Testis (tissue), 3 donors: ENCODE results near the gene MSMP. TPM values are rescaled to one million over a fixed set of nuclear protein-coding genes. Genes with fewer than 3 reads are reported as not detected.

ENCODE experiments used
- DNase-seq: peaks from one replicate; pipeline ENCODE4 v3.0.0-alpha.2; 2019
- H3K27ac ChIP-seq, 2 donors: fragments of 200-600 bp; sonication (generic); one replicate each; pipeline ENCODE4 v1.5.1; 2019
- H3K27me3 ChIP-seq: fragments of 200-600 bp; sonication (generic); one replicate; pipeline ENCODE4 v1.5.1; 2019
- H3K36me3 ChIP-seq: fragments of 200-600 bp; sonication (generic); one replicate; pipeline ENCODE4 v1.5.1; 2017; ENCODE audit warnings: low read depth; ENCODE audit errors: missing control alignments
- H3K4me1 ChIP-seq: fragments of 200-600 bp; sonication (generic); one replicate; pipeline ENCODE4 v1.5.1; 2019
- H3K4me3 ChIP-seq, 2 donors: fragments of 200-600 bp; sonication (generic); one replicate each; pipeline ENCODE4 v1.5.1; 2017 to 2019
- H3K9me3 ChIP-seq: fragments of 200-600 bp; sonication (generic); one replicate; pipeline ENCODE4 v1.5.1; 2017
- POLR2A ChIP-seq: fragments of 450-650 bp; IDR thresholded peaks from one replicate; pipeline ENCODE4 v1.6.1; 2017; ENCODE audit warnings: antibody characterized with exemption, mild to moderate bottlenecking, moderate library complexity
- whole genome bisulfite sequencing, 2 donors: methylation state at CpG; one replicate each; pipeline ENCODE4 v1.1.5; 2018; 5-methylcytosine and 5-hydroxymethylcytosine counted together
- intact Hi-C: fragments of 100-400 bp; cut with DNase I; formaldehyde crosslinking; loops from one replicate; pipeline ENCODE4 v1.15.1; 2023; ENCODE audit warnings: low total_unique reads
- polyA plus RNA-seq: library from polyadenylated mRNA; stranded (reverse); fragments of 350-450 nt; fragmentation: Illumina TruSeq; extraction: RNeasy Lipid Tissue Mini Kit (QIAGEN cat#74804); gene quantifications from one replicate; pipeline ENCODE4 v1.2.3, GENCODE V29; 2014; ENCODE audit warnings: low read depth, low replicate concordance; ENCODE audit not compliant: insufficient read depth
- total RNA-seq, 2 donors: library from RNA; depleted of rRNA; stranded (reverse); fragments of >200 nt; gene quantifications; one replicate each; pipeline ENCODE4 v1.2.3, GENCODE V29; 2016
- TF ChIP-seq, protein P1 (sequence below), 3 experiments: fragments of 450-650 bp in 2 of 3; fragments of 200-600 bp in 1 of 3; sonication (generic) in 1 of 3; IDR thresholded peaks; one replicate each; pipeline ENCODE4 v1.5.1; 2016 to 2019; ENCODE audit warnings: antibody characterized with exemption in 3 of 3, mild to moderate bottlenecking in 2 of 3, moderate library complexity in 1 of 3

MSMP gene
- total and polyA plus RNA-seq, 3 donors from 2014 or later: 1.7 to 1.9 TPM; not detected in 1

GRCh38 chr9:35792024-35792813 lies 38.1 kb upstream of the MSMP start:
- H3K4me3 ChIP-seq: peak overlapping the region; percentile 55 to 63
- peaks cover 26% of the 10 kb centered on the region for H3K4me1 ChIP-seq
- WGBS, 2 donors: 47 to 56% methylated on average over 20 to 29 of the region's 34 CpGs
- no peak for DNase-seq
- H3K9me3 ChIP-seq: no peaks in the 10 kb centered on the region
- peak overlapping the region in 1 of 2 donors; percentile 80 for H3K27ac ChIP-seq
- TF ChIP-seq, protein P1, sequence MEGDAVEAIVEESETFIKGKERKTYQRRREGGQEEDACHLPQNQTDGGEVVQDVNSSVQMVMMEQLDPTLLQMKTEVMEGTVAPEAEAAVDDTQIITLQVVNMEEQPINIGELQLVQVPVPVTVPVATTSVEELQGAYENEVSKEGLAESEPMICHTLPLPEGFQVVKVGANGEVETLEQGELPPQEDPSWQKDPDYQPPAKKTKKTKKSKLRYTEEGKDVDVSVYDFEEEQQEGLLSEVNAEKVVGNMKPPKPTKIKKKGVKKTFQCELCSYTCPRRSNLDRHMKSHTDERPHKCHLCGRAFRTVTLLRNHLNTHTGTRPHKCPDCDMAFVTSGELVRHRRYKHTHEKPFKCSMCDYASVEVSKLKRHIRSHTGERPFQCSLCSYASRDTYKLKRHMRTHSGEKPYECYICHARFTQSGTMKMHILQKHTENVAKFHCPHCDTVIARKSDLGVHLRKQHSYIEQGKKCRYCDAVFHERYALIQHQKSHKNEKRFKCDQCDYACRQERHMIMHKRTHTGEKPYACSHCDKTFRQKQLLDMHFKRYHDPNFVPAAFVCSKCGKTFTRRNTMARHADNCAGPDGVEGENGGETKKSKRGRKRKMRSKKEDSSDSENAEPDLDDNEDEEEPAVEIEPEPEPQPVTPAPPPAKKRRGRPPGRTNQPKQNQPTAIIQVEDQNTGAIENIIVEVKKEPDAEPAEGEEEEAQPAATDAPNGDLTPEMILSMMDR (IDR thresholded peaks at IDR 0.05): no peak
- no peak for TF ChIP-seq POLR2A
- intact Hi-C loops: no loop called here
- H3K36me3 ChIP-seq: no peaks in the 10 kb centered on the region
- H3K27me3 ChIP-seq: no peaks in the 10 kb centered on the region

GRCh38 chr9:35791297-35791921 lies 37.3 kb upstream of the MSMP start, which contains the start of gene NPR2:
TSS of gene NPR2 (plus strand) at chr9:35791591. CDS start at chr9:35792409, 818 bp downstream.
- H3K4me1 ChIP-seq: peaks cover 26% of the 10 kb centered on the region
- peak; percentile 38 for DNase-seq
- H3K27me3 ChIP-seq: no peaks in the 10 kb centered on the region
- TF ChIP-seq, protein P1 (IDR thresholded peaks at IDR 0.05): no peak
- no peak for TF ChIP-seq POLR2A
- H3K9me3 ChIP-seq: no peaks in the 10 kb centered on the region
- peak within 1 kb of the TSS; percentile 55 to 63 for H3K4me3 ChIP-seq
- peak within 1 kb of the TSS; percentile 59 to 80 for H3K27ac ChIP-seq
- WGBS, 2 donors: 3 to 5% methylated on average over 7 to 59 of the region's 64 CpGs
- intact Hi-C loops: no loop called here
- no peaks in the 10 kb centered on the region for H3K36me3 ChIP-seq

DNA sequence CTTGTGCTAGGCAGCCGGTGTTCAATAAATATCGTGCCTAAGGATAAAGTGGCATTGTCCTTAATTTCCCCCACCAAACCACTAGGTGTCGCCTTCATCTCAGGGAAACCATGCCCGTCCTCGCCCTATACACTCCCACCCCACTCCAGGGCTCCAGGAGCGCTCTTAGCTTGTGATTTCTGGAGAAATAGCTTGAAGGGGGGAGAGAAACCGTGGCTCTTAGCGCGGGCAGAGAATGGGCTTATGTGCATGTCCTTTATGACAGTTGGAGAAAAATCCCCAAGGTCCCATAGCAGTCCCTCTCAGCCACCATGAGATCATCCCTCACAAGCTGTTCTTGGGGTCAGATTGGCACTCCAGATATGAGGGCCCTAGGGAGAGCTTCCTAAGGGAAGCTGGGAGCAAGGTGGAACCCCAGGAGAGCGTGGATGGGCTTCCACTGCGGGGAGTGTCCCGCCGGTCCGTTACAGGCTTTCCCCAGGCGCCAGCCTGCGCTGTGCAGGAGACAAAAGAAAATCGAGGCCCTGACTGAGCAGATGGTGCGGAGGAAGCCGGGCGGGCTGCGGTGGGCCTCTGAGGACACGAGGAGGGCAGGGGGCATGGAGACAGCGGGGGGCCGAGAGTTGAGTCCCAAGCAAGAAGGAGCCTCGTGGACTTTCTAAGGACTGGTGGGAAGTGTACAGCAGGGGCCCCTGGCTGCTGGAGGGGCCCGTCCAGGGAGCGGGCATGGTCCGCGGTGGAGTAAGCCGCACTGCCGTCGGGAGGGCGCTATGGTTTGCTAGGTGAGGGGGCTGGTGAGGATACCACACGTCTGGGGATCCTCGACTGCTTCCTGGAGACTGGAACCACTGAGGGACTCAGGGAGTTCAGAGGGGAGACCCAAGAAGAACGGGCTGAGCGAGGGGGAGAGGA lies 36.6 kb upstream of the MSMP start:
- H3K27me3 ChIP-seq: no peaks in the 10 kb centered on the region
- intact Hi-C loops: no loop called here
- peak overlapping the region; percentile 59 to 80 for H3K27ac ChIP-seq
- TF ChIP-seq, protein P1 (IDR thresholded peaks at IDR 0.05): peak; percentile 75 to 91 (median 83)
- TF ChIP-seq POLR2A: no peak
- no peaks in the 10 kb centered on the region for H3K9me3 ChIP-seq
- H3K36me3 ChIP-seq: no peaks in the 10 kb centered on the region
- peaks cover 26% of the 10 kb centered on the region for H3K4me1 ChIP-seq
- peak overlapping the region; percentile 55 to 63 for H3K4me3 ChIP-seq
- WGBS, 2 donors: 17 to 24% methylated on average over 24 to 37 of the region's 37 CpGs
- DNase-seq: peak; percentile 85

DNA sequence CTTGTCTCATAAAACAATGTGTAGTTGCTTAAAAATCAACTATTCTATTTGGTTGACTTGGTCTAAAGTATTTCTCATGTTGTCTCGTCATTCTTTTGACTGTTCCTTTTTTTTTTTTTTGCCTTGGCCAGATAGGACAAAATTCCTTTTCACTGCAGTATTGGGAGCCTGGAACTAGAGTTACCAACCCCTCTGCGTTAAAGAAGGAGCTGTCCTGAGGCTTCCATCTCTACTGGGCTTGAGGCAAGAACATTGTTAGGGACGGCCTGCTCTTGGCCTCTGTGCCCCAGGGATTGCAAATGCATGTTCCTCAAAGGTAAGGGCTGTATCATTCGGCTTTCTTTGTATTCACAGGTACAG lies 35.9 kb upstream of the MSMP start:
- Histone ChIP-seq H3K27me3 (no peaks in the 10 kb centered on the region), H3K27ac (no peak overlapping the region), H3K9me3 (no peaks in the 10 kb centered on the region), H3K4me1 (peaks cover 26% of the 10 kb centered on the region), H3K36me3 (no peaks in the 10 kb centered on the region), H3K4me3 (no peak overlapping the region)
- no peak for DNase-seq
- intact Hi-C loops: no loop called here
- no peak for TF ChIP-seq POLR2A
- TF ChIP-seq, protein P1 (IDR thresholded peaks at IDR 0.05): no peak
- 10 to 15% methylated on average over 4 of the region's 4 CpGs for WGBS, 2 donors
